Loucy (cell line): ENCODE results near the gene HSPG2.

Source experiments
- EZH2phosphoT487 ChIP-seq: fragments of 200-600 bp; IDR thresholded peaks from 2 replicates; pipeline ENCODE4 v1.6.1; 2018; ENCODE audit warnings: antibody characterized with exemption, mild to moderate bottlenecking, moderate library complexity, borderline replicate concordance
- TF ChIP-seq, protein P1 (sequence below): fragments of 200-600 bp; sonication (generic); conservative IDR thresholded peaks from 2 replicates; pipeline ENCODE4 v1.5.1; 2014; ENCODE audit warnings: mild to moderate bottlenecking, antibody characterized with exemption, low read length

DNA sequence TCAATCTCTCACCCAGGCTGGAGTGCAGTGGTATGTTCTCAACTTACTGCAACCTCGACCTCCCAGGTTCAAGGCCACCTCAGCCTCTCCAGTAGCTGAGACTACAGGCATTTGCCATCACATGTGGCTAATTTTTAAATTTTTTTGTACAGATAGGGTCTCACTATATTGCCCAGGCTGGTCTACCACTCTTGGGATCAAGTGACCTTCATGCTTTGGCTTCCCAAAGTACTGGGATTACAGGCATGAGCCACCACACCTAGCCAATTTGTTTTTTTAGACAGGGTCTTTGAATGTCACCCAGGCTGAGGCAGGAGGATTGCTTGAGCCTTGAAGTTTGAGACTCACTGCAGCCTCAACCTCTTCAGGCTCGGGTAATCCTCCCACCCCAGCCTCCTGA, 144.0 kb downstream of the HSPG2 start:
- TF ChIP-seq, protein P1, sequence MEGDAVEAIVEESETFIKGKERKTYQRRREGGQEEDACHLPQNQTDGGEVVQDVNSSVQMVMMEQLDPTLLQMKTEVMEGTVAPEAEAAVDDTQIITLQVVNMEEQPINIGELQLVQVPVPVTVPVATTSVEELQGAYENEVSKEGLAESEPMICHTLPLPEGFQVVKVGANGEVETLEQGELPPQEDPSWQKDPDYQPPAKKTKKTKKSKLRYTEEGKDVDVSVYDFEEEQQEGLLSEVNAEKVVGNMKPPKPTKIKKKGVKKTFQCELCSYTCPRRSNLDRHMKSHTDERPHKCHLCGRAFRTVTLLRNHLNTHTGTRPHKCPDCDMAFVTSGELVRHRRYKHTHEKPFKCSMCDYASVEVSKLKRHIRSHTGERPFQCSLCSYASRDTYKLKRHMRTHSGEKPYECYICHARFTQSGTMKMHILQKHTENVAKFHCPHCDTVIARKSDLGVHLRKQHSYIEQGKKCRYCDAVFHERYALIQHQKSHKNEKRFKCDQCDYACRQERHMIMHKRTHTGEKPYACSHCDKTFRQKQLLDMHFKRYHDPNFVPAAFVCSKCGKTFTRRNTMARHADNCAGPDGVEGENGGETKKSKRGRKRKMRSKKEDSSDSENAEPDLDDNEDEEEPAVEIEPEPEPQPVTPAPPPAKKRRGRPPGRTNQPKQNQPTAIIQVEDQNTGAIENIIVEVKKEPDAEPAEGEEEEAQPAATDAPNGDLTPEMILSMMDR: no peak
- no peak for TF ChIP-seq EZH2phosphoT487
